Liver (tissue), 9 donors: ENCODE data around the gene LDLRAD3. TPM values are rescaled to one million over a fixed set of nuclear protein-coding genes. Genes with fewer than 3 reads are reported as not detected.

Experiments
- DNase-seq: peaks from one replicate; pipeline ENCODE4 v3.0.0-alpha.2; 2017; ENCODE audit warnings: low spot score
- H3K27ac ChIP-seq, 2 donors: one replicate each; pipeline ENCODE4 v1.7.0; 2013; ENCODE audit warnings: inconsistent platforms in 2 of 2, low read length in 2 of 2, control low read depth in 1 of 2, low read depth in 1 of 2, mild to moderate bottlenecking in 1 of 2
- H3K27me3 ChIP-seq, 4 donors: one replicate each; pipeline versions ENCODE4 v1.6.1 to v1.7.0; 2013; ENCODE audit warnings: low read length in 3 of 4, inconsistent platforms in 1 of 4, mild to moderate bottlenecking in 1 of 4, moderate library complexity in 1 of 4; ENCODE audit not compliant: control insufficient read depth in 4 of 4, insufficient read depth in 4 of 4
- H3K36me3 ChIP-seq, 4 donors: one replicate each; pipeline versions ENCODE4 v1.6.1 to v1.7.0; 2013; ENCODE audit warnings: low read length in 3 of 4, mild to moderate bottlenecking in 3 of 4, low read depth in 1 of 4, moderate library complexity in 1 of 4; ENCODE audit not compliant: control insufficient read depth in 4 of 4, insufficient read depth in 3 of 4
- H3K4me1 ChIP-seq, 4 donors: one replicate each; pipeline versions ENCODE4 v1.6.1 to v1.7.0; 2013; ENCODE audit warnings: low read length in 3 of 4, mild to moderate bottlenecking in 3 of 4, moderate library complexity in 1 of 4; ENCODE audit not compliant: control insufficient read depth in 4 of 4, insufficient read depth in 4 of 4
- H3K4me3 ChIP-seq, 3 donors: one replicate each; pipeline versions ENCODE4 v1.6.1 to v1.7.0; 2013; ENCODE audit warnings: low read length in 3 of 3, control low read depth in 1 of 3, low read depth in 1 of 3, mild to moderate bottlenecking in 1 of 3
- H3K9ac ChIP-seq, 2 donors: one replicate each; pipeline ENCODE4 v1.7.0; 2013; ENCODE audit warnings: low read length in 2 of 2, mild to moderate bottlenecking in 2 of 2, moderate library complexity in 2 of 2, control low read depth in 1 of 2, low read depth in 1 of 2
- H3K9me3 ChIP-seq, 4 donors: one replicate each; pipeline versions ENCODE4 v1.6.1 to v1.7.0; 2013; ENCODE audit warnings: low read length in 3 of 4; ENCODE audit not compliant: control insufficient read depth in 4 of 4
- CTCF ChIP-seq: fragments of 150-350 bp; IDR thresholded peaks from 2 replicates; pipeline ENCODE4 v1.5.1; 2017; ENCODE audit warnings: improper control_type of control experiment, low read depth, low read length; ENCODE audit not compliant: missing input control
- EGR1 ChIP-seq, 2 donors: IDR thresholded peaks; 2 replicates each; pipeline ENCODE4 v1.6.1; 2016 to 2018; ENCODE audit warnings: antibody characterized with exemption in 2 of 2, low read depth in 2 of 2
- FOXA2 ChIP-seq: IDR thresholded peaks from 2 replicates; pipeline ENCODE4 v1.6.1; 2016; ENCODE audit warnings: antibody characterized with exemption
- JUND ChIP-seq, 2 donors: IDR thresholded peaks; 2 replicates each; pipeline ENCODE4 v1.6.1; 2016; ENCODE audit warnings: antibody characterized with exemption in 2 of 2
- NR2F2 ChIP-seq: IDR thresholded peaks from 2 replicates; pipeline ENCODE4 v1.6.1; 2016; ENCODE audit warnings: antibody characterized with exemption
- RAD21 ChIP-seq, 2 donors: IDR thresholded peaks; 2 replicates each; pipeline ENCODE4 v1.6.1; 2016; ENCODE audit warnings: antibody characterized with exemption in 2 of 2, mild to moderate bottlenecking in 2 of 2
- REST ChIP-seq: IDR thresholded peaks from 2 replicates; pipeline ENCODE4 v1.6.1; 2016; ENCODE audit warnings: antibody characterized with exemption, mild to moderate bottlenecking
- SP1 ChIP-seq: IDR thresholded peaks from 2 replicates; pipeline ENCODE4 v1.6.1; 2018; ENCODE audit warnings: antibody characterized with exemption, mild to moderate bottlenecking
- TAF1 ChIP-seq: conservative IDR thresholded peaks from 2 replicates; pipeline ENCODE4 v1.6.1; 2016; ENCODE audit warnings: antibody characterized with exemption, mild to moderate bottlenecking
- YY1 ChIP-seq: IDR thresholded peaks from 2 replicates; pipeline ENCODE4 v1.6.1; 2016; ENCODE audit warnings: antibody characterized with exemption, mild to moderate bottlenecking
- ZBTB33 ChIP-seq: IDR thresholded peaks from 2 replicates; pipeline ENCODE4 v1.6.1; 2016; ENCODE audit warnings: antibody characterized with exemption
- WGBS: extraction: QIAGEN DNeasy Blood & Tissue Kit; methylation state at CpG from one replicate; pipeline ENCODE4 v1.1.7; 2013; 5-methylcytosine and 5-hydroxymethylcytosine counted together
- polyA plus RNA-seq, 2 donors: library from polyadenylated mRNA; stranded (reverse) in 1 of 2; unstranded in 1 of 2; fragments of 200-250 nt in 1 of 2; fragments of >200 nt in 1 of 2; fragmentation: Nextera tagmentation in 1 of 2; extraction: Ambion mirVana in 1 of 2; gene quantifications; one replicate each; pipeline versions ENCODE4 v1.2.1 to v1.2.3, GENCODE V29; 2013 to 2015
- total RNA-seq, 2 donors: library from RNA; depleted of rRNA; stranded (reverse); fragments of >200 nt; gene quantifications; one replicate each; pipeline ENCODE4 v1.2.3, GENCODE V29; 2014
- TF ChIP-seq, protein P1 (sequence below): IDR thresholded peaks from 2 replicates; pipeline ENCODE4 v1.6.1; 2016; ENCODE audit warnings: antibody characterized with exemption
- donor health status: healthy.
- donor health status: healthy.
- donor health status: healthy.
- donor health status: healthy.
- donor health status: healthy.

Gene LDLRAD3
- total and polyA plus RNA-seq, 4 donors: 0.75 to 1.3 (median 0.93) TPM

DNA sequence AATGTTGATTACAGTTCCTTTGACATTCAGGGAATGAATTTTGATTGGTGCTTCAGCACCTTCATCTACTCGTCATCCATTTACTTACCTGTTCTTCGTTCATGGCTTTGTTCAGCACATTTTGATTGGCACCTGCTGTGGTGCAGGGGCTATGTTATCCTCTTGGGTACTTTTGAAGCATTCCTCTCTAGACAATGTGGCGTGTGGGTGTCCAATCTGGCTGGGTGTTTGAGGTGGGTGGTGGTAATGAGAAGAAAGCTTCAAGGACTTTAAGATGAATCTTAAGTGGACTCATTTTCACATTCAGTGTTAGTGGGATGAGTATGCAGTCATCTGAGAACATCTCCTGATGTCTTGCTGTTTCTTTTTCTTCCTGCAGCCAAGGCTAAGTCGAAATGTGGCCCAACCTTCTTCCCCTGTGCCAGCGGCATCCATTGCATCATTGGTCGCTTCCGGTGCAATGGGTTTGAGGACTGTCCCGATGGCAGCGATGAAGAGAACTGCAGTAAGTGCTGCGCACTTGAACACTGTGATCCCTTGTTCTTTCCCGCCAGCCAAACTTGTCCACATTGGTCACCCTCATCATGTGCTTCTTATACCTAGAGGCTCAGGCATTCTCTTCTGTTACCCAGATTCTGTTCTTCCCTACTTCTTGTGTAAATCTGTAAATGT, 137.5 kb downstream of the LDLRAD3 start:
- Histone ChIP-seq H3K27ac (no peak overlapping the region), H3K9me3 (no peaks in the 10 kb centered on the region), H3K9ac (no peak overlapping the region), H3K4me3 (no peak overlapping the region), H3K27me3 (no peaks in the 10 kb centered on the region), H3K4me1 (no peaks in the 10 kb centered on the region), H3K36me3 (peaks cover 0 to 2% (median 0%) of the 10 kb centered on the region in 4 donors)
- no peak for TF ChIP-seq CTCF
- DNase-seq: no peak
- whole genome bisulfite sequencing: 90% methylated on average over 11 of the region's 11 CpGs

GRCh38 chr11:36086366-36086765, 142.5 kb downstream of the LDLRAD3 start:
- Histone ChIP-seq H3K9ac (no peak overlapping the region), H3K9me3 (no peaks in the 10 kb centered on the region), H3K27ac (no peak overlapping the region), H3K36me3 (peaks cover 0 to 2% (median 0%) of the 10 kb centered on the region in 4 donors), H3K27me3 (no peaks in the 10 kb centered on the region), H3K4me1 (no peaks in the 10 kb centered on the region), H3K4me3 (no peak overlapping the region)
- TF ChIP-seq CTCF (no peak), RAD21 (IDR thresholded peaks at IDR 0.05) (no peak), JUND (IDR thresholded peaks at IDR 0.05) (no peak), EGR1 (IDR thresholded peaks at IDR 0.05; ENCODE audit: low read depth in 2 of 2) (no peak), YY1 (no peak), FOXA2 (no peak), TAF1 (no peak), SP1 (no peak), REST (no peak), ZBTB33 (no peak), NR2F2 (no peak)
- TF ChIP-seq, protein P1, sequence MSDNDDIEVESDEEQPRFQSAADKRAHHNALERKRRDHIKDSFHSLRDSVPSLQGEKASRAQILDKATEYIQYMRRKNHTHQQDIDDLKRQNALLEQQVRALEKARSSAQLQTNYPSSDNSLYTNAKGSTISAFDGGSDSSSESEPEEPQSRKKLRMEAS: no peak
- no peak for DNase-seq
- 88% methylated on average over 6 of the region's 6 CpGs for WGBS
